GM19035 (cell line): ENCODE results near the gene TC2N.

ENCODE experiments used
- ATAC-seq: cut with Tn5 transposase; IDR thresholded peaks from one replicate; pipeline ENCODE4 v1.9.1; 2021; ENCODE audit not compliant: unreplicated experiment

The TC2N gene

DNA sequence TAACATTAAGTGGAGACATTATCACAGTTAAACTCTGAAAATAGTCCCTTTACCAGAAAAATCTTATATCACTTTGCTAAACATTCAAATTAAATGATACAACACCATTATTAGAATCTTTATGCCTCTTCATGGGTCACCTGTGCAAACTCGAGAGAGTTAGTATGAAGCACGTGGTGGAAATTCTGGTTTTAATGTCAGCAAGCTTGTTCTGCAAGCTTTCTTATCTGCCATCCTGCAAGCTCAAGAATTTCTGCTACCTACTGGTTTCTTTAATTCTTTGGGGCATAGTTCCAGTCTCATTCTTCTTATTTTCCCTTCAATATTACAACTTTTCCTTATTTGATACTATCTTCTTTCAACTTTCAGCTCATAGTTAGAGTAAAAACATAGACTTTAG lies 136.3 kb downstream of the TC2N start:
- ATAC-seq: no peak

DNA sequence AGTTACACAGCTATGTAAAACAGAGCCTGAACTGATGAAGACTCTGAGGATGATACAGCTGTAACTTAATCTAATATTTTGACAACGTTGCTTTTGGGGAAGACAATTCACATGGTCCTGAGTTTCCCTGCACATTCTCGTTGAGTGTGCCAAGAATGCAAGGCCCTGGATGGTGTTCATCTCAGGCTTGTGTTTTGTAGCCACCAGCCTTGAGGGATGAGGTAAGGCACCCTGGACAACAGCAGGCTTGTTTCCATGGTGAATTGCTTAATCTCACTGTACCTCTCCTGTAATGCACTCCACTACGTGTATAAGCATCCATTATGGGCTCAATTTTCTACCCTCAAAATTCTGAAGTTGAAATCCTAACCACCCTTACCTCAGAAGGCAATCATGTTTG lies 137.6 kb downstream of the TC2N start:
- no peak for ATAC-seq
